Activated T-cell treated with anti-CD3 and anti-CD28 coated beads for 1 hour (primary cell): ENCODE measurements around the gene ANKRD40CL.
A peak's percentile ranks its signal among the peaks of the same experiment; 100 is the strongest.
"Not testable (repeated sequence)": the region's sequence is repeated elsewhere in the genome, so short reads cannot be mapped to it uniquely, and the experiment has no call there.

Experiments used
- DNase-seq: peaks from one replicate; pipeline ENCODE4 v3.0.0-alpha.2; 2020; ENCODE audit warnings: low read depth

The ANKRD40CL gene

GRCh38 chr17:50762177-50762576, 5.1 kb downstream of the ANKRD40CL start:
- no peak for DNase-seq

DNA sequence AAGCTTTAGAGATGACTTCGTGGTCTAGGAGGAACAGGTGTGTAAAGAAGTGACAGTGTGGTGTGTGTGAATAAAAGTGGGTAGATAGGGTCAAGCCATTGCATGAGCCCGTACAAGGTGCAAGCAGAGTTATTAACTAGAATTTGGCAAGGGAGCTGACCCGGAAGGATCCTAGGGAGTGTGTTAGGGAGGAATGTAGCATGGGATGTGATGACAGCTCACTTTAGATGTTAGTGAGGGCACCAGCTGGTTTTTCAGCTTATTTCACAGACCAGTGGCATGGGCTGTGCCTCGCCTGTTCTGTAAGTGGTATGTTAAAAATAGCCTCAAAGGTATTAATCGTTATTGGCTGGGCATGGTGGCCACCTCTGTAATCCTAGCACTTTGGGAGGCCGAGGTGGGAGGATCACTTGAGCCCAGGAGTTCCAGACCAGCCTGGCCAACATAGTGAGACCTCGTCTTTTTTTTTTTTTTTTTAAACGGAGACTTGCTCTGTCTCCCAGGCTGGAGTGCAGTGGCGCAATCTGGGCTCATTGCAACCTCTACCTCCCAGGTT, 8.3 kb downstream of the ANKRD40CL start:
- no peak for DNase-seq

GRCh38 chr17:50758524-50758923, 8.8 kb downstream of the ANKRD40CL start:
- no peak for DNase-seq

DNA sequence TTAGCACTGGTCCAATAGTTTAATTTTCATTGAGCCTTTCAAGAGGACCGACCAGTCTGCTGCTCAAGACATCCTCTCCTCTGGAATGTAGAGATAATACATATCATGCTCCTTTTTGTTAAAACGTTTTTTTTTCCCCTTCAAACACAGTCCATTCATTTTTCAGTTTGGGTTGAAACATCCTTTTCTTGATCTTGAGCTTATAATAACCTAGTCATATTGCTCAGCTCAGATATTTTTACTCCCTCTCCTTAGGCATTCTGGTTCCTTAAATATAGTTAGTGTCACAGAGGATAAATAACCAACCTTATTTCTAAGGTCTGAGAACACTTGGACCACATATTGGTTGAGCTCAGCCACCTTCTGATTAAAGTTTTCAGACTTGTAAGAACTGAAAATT, 12.8 kb downstream of the ANKRD40CL start:
- no peak for DNase-seq

DNA sequence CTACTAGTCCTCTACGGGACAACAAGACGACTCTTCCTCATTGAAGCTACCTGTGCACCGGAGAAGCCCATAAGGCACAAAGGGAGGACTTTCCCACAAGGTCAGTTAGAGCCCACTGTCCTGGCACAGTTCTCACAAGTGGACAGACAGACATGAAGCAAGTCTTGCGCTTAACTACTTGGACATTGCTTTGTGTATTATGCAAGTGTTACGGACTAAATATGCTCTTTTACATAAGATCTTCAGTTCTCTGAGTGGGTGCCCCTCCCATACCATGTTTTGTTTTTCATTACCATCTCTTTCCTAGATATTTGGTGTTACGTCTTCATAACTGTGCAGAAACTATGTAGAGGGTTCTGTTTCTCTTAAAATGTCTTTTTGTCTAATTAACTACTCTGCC, 18.1 kb downstream of the ANKRD40CL start:
- DNase-seq: no peak

DNA sequence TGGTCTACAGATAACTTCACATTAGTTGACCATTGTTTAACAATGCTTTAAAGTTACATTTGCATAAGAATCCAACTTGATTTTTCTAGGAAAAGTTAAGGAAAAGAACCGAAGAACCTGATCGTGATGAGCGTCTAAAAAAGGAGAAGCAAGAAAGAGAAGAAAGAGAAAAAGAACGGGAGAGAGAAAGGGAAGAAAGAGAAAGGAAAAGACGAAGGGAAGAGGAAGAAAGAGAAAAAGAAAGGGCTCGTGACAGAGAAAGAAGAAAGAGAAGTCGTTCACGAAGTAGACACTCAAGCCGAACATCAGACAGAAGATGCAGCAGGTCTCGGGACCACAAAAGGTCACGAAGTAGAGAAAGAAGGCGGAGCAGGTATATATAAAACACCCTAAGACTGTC, 21.7 kb downstream of the ANKRD40CL start:
- no peak for DNase-seq

GRCh38 chr17:50739098-50739497, 28.2 kb downstream of the ANKRD40CL start:
- DNase-seq: no peak

- no peak for DNase-seq
Measured at GRCh38 chr17:50737118-50737698, 30.1 kb downstream of the ANKRD40CL start.

DNA sequence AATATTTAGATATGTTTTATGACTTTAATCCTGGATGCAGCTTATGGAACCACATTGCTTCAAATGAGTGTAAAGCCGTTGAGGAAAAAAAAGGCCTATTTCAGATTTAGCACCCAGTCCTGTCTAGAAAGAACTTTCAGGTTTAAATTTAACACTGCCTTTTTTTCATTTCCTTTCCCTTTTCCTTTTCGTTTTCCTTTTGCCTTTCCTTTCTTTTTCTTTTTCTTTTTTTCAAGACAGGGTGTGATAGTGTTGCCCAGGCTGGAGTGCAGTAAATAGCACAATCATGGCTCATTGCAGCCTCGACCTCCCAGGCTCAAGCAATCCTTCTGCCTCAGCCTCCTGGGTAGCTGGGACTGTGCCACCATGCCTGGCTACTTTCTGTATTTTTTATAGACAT, 32.0 kb downstream of the ANKRD40CL start:
- no peak for DNase-seq

GRCh38 chr17:50731575-50732460, 35.5 kb downstream of the ANKRD40CL start:
- DNase-seq: no peak

DNA sequence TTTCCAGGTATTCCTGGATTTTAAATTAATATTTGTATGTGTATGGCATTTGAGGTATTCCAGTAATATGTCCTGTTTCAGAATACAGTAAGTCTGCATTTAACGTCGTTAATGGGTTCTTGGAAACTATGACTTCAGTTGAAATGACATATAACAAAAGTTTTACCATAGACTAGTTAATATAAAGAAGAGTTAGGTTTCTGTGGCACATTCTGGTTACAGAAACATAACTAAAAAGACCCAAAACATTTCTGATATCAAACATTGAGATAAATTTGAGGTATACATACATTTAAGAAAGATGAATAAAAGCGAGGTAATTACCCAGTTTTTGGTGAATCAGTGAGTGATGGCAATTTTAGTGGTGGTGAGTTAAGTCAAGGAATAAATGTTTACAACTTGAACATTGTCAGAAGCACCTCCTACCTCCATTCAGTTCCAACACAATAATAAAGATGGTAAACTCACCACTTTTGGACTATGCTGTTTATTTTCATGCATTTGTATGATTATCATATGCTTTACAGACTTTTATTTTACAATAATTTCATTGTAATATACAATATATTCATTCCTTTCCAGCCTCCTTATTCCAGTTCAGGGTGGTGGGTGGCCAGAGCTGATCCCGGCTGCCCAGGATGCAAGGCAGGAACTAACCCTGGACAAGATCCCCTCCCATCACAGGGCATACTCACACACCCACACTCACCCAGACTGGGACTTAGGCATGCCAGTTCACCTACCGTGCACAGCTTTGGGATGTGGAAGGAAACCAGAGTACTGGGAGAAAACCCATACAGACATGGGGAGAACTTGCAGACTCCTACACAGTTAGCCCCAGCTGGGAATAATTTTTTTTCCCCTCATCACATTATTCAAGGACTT, 38.2 kb downstream of the ANKRD40CL start:
- DNase-seq: no peak

- no peak for DNase-seq
Measured at GRCh38 chr17:50728112-50728429, 39.2 kb downstream of the ANKRD40CL start.

- no peak for DNase-seq
Measured at GRCh38 chr17:50725769-50726655, 41.3 kb downstream of the ANKRD40CL start.

- DNase-seq: not testable (repeated sequence)
Measured at GRCh38 chr17:50724622-50725021, 42.7 kb downstream of the ANKRD40CL start.

GRCh38 chr17:50722746-50723145, 44.6 kb downstream of the ANKRD40CL start:
- DNase-seq: no peak

DNA sequence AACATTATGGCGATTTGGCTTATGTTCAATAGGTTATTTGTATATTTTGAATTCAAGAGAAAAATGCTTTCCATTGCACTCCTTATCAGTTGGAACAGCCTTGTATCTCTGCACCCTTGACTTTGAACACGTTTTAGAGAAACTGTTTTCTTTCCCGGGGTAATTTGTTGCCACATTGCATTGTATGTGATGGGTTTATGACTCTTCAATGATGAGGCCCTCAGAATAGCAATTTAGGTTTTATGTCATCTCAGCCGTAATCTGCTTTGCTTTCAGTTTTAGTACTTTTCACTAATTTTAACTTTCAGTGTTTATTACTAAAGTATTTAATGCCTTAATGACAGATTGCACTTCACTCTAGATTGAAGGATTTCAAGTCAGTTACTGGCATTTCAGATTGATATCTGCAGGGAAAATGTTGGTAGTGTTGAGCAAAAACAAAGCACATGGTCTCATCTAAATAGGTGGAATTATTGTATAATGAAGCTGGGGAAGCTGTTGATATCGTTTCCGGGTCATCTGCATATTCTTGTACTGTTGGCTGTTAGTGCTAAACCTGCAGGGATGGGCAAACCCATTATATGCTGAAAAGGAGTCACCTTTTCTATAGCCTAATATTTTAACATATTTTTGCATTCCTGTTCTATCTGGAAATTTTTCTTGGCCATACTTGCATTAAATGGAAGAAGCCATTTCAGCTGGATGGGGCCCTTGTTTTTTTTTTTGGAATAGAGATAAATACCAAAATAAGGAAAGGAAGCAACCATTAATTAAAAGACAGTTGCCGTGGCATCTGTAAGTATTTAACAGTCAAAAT, 45.9 kb downstream of the ANKRD40CL start:
- DNase-seq: no peak

DNA sequence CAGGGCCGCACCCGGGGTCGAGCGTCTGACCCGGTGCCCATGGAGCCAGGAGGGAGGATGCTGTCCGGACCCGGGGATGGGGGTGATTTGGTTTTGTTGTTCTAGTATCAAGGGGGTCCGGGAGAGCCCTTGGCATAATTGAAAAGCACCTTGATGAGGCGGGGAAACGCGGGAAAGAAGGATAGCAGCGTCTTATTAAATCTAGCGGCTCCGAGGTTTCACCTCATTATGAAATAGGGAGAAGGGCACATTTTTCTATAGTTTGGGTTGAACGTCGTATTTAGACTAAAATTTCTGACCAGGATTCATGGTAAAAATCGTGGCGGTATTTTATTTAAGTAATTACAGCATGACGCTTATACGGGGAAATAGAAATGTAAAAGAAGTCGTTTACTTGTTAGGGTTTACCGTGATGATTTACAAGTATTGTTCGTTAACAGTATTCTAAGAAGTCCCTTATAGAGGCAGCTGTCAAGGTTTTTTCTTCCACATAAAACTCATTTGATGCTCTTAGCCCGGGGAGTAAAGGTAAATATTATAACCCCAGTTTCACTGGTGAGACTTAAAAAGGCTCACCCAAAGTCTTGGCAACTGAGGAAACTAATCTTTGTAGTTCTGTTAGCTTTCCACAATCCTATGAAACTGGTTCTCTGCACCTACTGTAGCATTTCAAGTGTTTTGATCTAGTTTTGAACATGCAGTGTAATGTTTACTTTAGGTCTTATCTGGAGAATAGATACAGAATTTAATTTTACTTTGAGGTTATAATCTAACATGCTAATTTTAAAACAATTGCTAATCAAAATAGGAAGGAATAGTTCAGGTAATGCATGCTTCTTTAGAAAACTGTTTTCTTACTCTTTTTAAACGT, 47.2 kb downstream of the ANKRD40CL start:
- no peak for DNase-seq

DNA sequence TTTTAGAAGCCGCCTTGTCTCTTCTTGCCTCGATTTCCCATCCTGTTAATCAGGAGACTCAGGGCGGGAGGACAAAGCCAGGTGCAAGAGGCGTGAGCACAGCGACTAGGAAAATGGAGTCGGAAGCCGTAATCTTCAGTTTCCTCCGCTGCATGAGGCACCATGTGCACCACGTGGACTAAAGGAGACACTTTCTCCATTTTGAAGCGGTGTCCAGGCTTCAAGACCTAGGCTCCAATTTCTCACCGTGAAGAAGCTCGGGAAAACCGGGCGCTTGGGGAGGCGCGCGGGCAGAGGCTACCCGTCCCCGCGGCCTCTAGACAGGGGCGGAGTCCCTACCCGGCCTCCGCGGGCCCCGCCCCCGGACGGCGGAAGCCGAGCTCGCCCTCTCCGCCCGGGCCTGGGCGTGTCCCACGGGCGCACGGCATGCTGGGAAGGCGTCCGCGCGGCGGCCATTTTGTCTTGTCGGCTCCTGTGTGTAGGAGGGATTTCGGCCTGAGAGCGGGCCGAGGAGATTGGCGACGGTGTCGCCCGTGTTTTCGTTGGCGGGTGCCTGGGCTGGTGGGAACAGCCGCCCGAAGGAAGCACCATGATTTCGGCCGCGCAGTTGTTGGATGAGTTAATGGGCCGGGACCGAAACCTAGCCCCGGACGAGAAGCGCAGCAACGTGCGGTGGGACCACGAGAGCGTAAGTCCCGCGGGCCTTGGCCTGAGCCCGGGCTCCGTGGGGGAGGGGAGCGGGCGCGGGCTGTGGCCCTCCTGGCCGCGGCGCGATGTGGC, 48.0 kb downstream of the ANKRD40CL start, which contains the start of gene LUC7L3:
Gene LUC7L3, plus strand, starts transcription at position 460 of the 780 bp plus-strand sequence. Its CDS starts 130 bp downstream, at position 590.
- DNase-seq: peak; percentile 89

DNA sequence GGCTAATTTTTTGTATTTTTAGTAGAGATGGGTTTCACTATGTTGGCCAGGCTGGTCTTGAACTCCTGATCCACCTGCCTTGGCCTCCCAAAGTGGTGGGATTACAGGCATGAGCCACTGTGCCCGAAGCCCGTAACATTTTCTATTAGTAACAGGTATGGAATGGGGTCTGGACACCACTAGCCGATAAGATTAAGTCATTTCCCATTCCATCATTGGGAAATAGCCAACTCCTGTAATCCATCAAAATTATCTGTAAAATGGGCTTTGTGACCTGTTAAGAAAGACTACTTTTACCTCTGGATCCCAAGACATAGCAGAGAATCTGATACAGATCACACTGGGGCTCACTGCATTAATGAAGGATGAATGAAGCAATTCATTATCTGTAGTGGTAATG, 51.8 kb downstream of the ANKRD40CL start:
- no peak for DNase-seq
